Astrocyte (in vitro differentiated cells and primary cell): ENCODE results near the gene POLR2E. TPM values are rescaled to one million over a fixed set of nuclear protein-coding genes. Genes with fewer than 3 reads are reported as not detected.
A peak's percentile ranks its signal among the peaks of the same experiment; 100 is the strongest.
"Not testable (repeated sequence)": the region's sequence is repeated elsewhere in the genome, so short reads cannot be mapped to it uniquely, and the experiment has no call there.

ENCODE experiments used
- DNase-seq: peaks from one replicate; pipeline ENCODE4 v3.0.0-alpha.2; 2010; ENCODE audit warnings: low read depth
- FAIRE-seq: peaks from 2 replicates; lab custom pipeline; 2011; peaks lifted over from hg19 to GRCh38; lab: Jason Lieb, UNC
- H2AFZ ChIP-seq: 2 replicates; pipeline ENCODE4 v1.6.0; 2012; ENCODE audit warnings: low read depth, low read length, inconsistent platforms
- H3K27ac ChIP-seq: 2 replicates; pipeline ENCODE4 v1.5.1; 2011; ENCODE audit warnings: low read depth, low read length, inconsistent platforms
- H3K27me3 ChIP-seq: 2 replicates; pipeline ENCODE4 v1.6.0; 2011; ENCODE audit warnings: low read length, inconsistent platforms; ENCODE audit not compliant: insufficient read depth
- H3K36me3 ChIP-seq: 2 replicates; pipeline ENCODE4 v1.5.1; 2011; ENCODE audit warnings: low read length, inconsistent platforms; ENCODE audit not compliant: insufficient read depth
- H3K4me1 ChIP-seq: 2 replicates; pipeline ENCODE4 v1.5.1; 2011; ENCODE audit warnings: low read length, inconsistent platforms; ENCODE audit not compliant: insufficient read depth
- H3K4me2 ChIP-seq: 2 replicates; pipeline ENCODE4 v1.6.0; 2012; ENCODE audit warnings: low read length, inconsistent platforms
- H3K4me3 ChIP-seq: 2 replicates; pipeline ENCODE4 v1.5.1; 2011; ENCODE audit warnings: low read depth, mild to moderate bottlenecking, low read length, inconsistent platforms; ENCODE audit not compliant: insufficient read depth
- H3K79me2 ChIP-seq: 2 replicates; pipeline ENCODE4 v1.6.0; 2012; ENCODE audit warnings: mild to moderate bottlenecking, low read length, inconsistent platforms; ENCODE audit not compliant: insufficient read depth
- H3K9ac ChIP-seq: 2 replicates; pipeline ENCODE4 v1.6.0; 2012; ENCODE audit warnings: mild to moderate bottlenecking, low read length, inconsistent platforms
- H3K9me3 ChIP-seq: 2 replicates; pipeline ENCODE4 v1.5.1; 2012; ENCODE audit warnings: low read depth, mild to moderate bottlenecking, low read length, inconsistent platforms; ENCODE audit not compliant: insufficient read depth
- H4K20me1 ChIP-seq: 2 replicates; pipeline ENCODE4 v1.6.0; 2012; ENCODE audit warnings: low read length, inconsistent platforms; ENCODE audit not compliant: insufficient read depth
- H3K27ac Mint-ChIP-seq: one replicate; pipeline ENCODE4 v1.8.0; 2021; ENCODE audit warnings: mild to moderate bottlenecking, mixed read lengths; ENCODE audit not compliant: unreplicated experiment
- H3K27me3 Mint-ChIP-seq: one replicate; pipeline ENCODE4 v1.8.0; 2021; ENCODE audit warnings: low read depth, mixed read lengths; ENCODE audit not compliant: unreplicated experiment
- H3K36me3 Mint-ChIP-seq: one replicate; pipeline ENCODE4 v1.8.0; 2021; ENCODE audit warnings: low read depth, mixed read lengths; ENCODE audit not compliant: unreplicated experiment
- H3K4me1 Mint-ChIP-seq: one replicate; pipeline ENCODE4 v1.8.0; 2021; ENCODE audit warnings: low read depth, mixed read lengths; ENCODE audit not compliant: unreplicated experiment
- H3K4me3 Mint-ChIP-seq: one replicate; pipeline ENCODE4 v1.8.0; 2021; ENCODE audit warnings: mild to moderate bottlenecking, moderate library complexity, mixed read lengths; ENCODE audit not compliant: unreplicated experiment
- H3K9me3 Mint-ChIP-seq: one replicate; pipeline ENCODE4 v1.8.0; 2021; ENCODE audit warnings: mild to moderate bottlenecking, mixed read lengths; ENCODE audit not compliant: unreplicated experiment
- EZH2 ChIP-seq: IDR thresholded peaks from 2 replicates; pipeline ENCODE4 v1.6.1; 2012; ENCODE audit warnings: mild to moderate bottlenecking, low read length, inconsistent platforms; ENCODE audit not compliant: insufficient read depth
- total RNA-seq: library from RNA; stranded (reverse); gene quantifications from 2 replicates; pipeline ENCODE4 v1.2.1, GENCODE V29; 2021
- TF ChIP-seq, protein P1 (sequence below): IDR thresholded peaks from 2 replicates; pipeline ENCODE4 v1.5.1; 2011; ENCODE audit warnings: low read depth, mild to moderate bottlenecking, inconsistent platforms, low read length, moderate library complexity; ENCODE audit not compliant: insufficient read depth

POLR2E gene
- total RNA-seq, 1 donor from 2014 or later = 207 TPM

DNA sequence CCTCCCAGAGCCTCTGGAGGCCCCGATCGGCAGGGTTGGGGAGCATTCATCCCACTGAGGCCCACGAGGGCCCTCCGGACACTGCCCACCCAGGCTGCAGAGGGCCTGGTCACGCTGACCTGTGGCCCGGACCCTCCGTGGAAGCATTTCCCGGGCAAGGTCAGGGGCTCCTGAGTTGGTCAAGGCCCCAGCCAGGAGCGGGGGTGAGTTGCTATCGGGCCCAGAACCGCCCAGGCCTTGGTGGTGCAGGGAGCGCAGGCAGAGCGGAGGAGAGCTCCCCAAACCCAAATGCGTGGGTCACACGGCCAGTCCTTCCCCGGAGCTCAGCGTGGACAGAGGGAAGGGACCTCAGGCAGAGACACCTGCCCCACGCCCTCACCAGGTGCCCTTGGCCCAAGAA is 34.4 kb upstream of the POLR2E start:
- Histone ChIP-seq H3K9me3 (no peaks in the 10 kb centered on the region), H3K4me3 (no peak overlapping the region), H4K20me1 (peaks cover 51% of the 10 kb centered on the region), H3K27ac (no peak overlapping the region), H3K79me2 (peaks cover 86% of the 10 kb centered on the region), H2AFZ (no peak overlapping the region), H3K9ac (no peak overlapping the region), H3K4me2 (peak overlapping the region; percentile 98), H3K36me3 (peaks cover 2% of the 10 kb centered on the region), H3K4me1 (peaks cover 29% of the 10 kb centered on the region), H3K27me3 (no peaks in the 10 kb centered on the region)
- DNase-seq (no peak), FAIRE-seq (no peak)
- TF ChIP-seq EZH2 = no peak
- TF ChIP-seq, protein P1, sequence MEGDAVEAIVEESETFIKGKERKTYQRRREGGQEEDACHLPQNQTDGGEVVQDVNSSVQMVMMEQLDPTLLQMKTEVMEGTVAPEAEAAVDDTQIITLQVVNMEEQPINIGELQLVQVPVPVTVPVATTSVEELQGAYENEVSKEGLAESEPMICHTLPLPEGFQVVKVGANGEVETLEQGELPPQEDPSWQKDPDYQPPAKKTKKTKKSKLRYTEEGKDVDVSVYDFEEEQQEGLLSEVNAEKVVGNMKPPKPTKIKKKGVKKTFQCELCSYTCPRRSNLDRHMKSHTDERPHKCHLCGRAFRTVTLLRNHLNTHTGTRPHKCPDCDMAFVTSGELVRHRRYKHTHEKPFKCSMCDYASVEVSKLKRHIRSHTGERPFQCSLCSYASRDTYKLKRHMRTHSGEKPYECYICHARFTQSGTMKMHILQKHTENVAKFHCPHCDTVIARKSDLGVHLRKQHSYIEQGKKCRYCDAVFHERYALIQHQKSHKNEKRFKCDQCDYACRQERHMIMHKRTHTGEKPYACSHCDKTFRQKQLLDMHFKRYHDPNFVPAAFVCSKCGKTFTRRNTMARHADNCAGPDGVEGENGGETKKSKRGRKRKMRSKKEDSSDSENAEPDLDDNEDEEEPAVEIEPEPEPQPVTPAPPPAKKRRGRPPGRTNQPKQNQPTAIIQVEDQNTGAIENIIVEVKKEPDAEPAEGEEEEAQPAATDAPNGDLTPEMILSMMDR = no peak
- H3K36me3 Mint-ChIP-seq = peaks cover 11% of the 10 kb centered on the region
- peaks cover 6% of the 10 kb centered on the region for H3K4me1 Mint-ChIP-seq
- no peaks in the 10 kb centered on the region for H3K9me3 Mint-ChIP-seq
- H3K4me3 Mint-ChIP-seq = no peak overlapping the region
- no peaks in the 10 kb centered on the region for H3K27me3 Mint-ChIP-seq
- no peak overlapping the region for H3K27ac Mint-ChIP-seq

DNA sequence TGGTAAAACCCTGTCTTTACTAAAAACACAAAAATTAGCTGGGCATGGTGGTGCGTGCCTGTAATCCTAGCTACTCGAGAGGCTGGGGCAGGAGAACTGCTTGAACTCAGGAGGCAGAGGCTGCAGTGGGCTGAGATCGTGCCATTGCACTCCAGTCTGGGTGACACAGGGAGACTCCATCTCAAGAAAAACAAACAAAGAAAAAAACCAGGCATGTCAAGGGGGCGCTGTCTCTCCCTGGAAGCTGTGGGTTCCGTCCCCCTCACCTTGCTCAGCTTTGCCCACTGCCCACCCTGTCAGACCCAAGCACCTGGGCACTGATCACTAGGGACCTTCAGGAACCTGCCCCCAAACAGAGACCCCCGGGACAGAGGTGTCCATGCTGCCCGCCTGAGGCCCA is 33.9 kb upstream of the POLR2E start:
- H3K9me3 Mint-ChIP-seq = not testable (repeated sequence)

DNA sequence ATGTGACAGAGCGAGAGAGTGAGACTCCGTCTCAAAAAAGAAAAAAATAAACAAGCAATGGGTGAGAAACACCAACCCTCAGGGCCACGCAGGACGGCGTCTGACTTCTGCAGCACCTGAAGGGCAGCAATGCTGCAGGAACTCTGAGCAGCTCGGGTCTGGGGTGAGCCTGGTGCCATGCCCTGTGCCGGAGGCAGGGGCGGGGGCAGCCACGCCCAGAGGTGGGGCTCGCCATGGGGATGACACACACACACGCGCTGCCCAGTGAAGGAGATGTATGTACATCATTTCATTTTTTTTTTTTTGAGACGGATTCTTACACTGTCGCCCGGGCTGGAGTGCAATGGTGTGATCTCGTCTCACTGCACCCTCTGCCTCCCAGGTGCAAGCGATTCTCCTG is 32.9 kb upstream of the POLR2E start:
- H4K20me1 ChIP-seq = peaks cover 54% of the 10 kb centered on the region
- no peak for TF ChIP-seq EZH2
- TF ChIP-seq, protein P1 = no peak
- no peaks in the 10 kb centered on the region for H3K27me3 ChIP-seq
- no peak overlapping the region for H3K4me2 ChIP-seq
- H3K27ac ChIP-seq = no peak overlapping the region
- no peak overlapping the region for H3K4me3 Mint-ChIP-seq
- H3K36me3 Mint-ChIP-seq = peaks cover 8% of the 10 kb centered on the region
- peaks cover 79% of the 10 kb centered on the region for H3K79me2 ChIP-seq
- H3K4me1 ChIP-seq = peaks cover 29% of the 10 kb centered on the region
- FAIRE-seq = no peak
- H3K9me3 Mint-ChIP-seq = no peaks in the 10 kb centered on the region
- no peak overlapping the region for H3K9ac ChIP-seq
- no peak overlapping the region for H3K4me3 ChIP-seq
- no peaks in the 10 kb centered on the region for H3K9me3 ChIP-seq
- no peaks in the 10 kb centered on the region for H3K4me1 Mint-ChIP-seq
- H3K27me3 Mint-ChIP-seq = no peaks in the 10 kb centered on the region
- H3K27ac Mint-ChIP-seq = no peak overlapping the region
- no peak for DNase-seq
- no peak overlapping the region for H2AFZ ChIP-seq
- peaks cover 2% of the 10 kb centered on the region for H3K36me3 ChIP-seq

More for the DNA sequence above, 33.9 kb upstream of the POLR2E start:
- H3K4me3 Mint-ChIP-seq, H3K9me3 ChIP-seq, FAIRE-seq, H3K4me2 ChIP-seq, H3K27ac ChIP-seq, H3K27me3 Mint-ChIP-seq, H3K36me3 ChIP-seq, H3K4me1 Mint-ChIP-seq, H3K36me3 Mint-ChIP-seq, DNase-seq, H3K27ac Mint-ChIP-seq, H3K27me3 ChIP-seq, H3K4me3 ChIP-seq, H3K9ac ChIP-seq, H2AFZ ChIP-seq: not testable (repeated sequence)
- Histone ChIP-seq H4K20me1 (peaks cover 51% of the 10 kb centered on the region), H3K4me1 (peaks cover 29% of the 10 kb centered on the region), H3K79me2 (peaks cover 82% of the 10 kb centered on the region)
